ENCODE measurements around the gene C9orf50.

GRCh38 chr9:129583308-129584038 is 37.4 kb downstream of the C9orf50 start:
- no peak for TF ChIP-seq EZH2 (optimal IDR thresholded peaks at IDR 0.05; ENCODE audit: low read depth, low read length)
- no peak for TF ChIP-seq CTCF (IDR thresholded peaks at IDR 0.05; ENCODE audit: low read length)
